HCT116 (cell line): ENCODE results near the gene C2orf80. TPM values are rescaled to one million over a fixed set of nuclear protein-coding genes. Genes with fewer than 3 reads are reported as not detected.

Source experiments
- ATAC-seq: fragments of 200-7000 bp; cut with Tn5 transposase; 2 replicates; pipeline ENCODE4 v1.9.1; 2020; ENCODE audit warnings: mild to moderate bottlenecking, moderate library complexity
- BruUV-seq: library from RNA; stranded (reverse); fragments of 400-500 nt; replicated peaks from 2 replicates; lab custom pipeline; 2021; lab: Mats Ljungman, UMichigan
- CTCF ChIA-PET: fragments of 300-600 bp; sonication (Branson Sonifier 250); formaldehyde crosslinking; loops from one replicate; lab custom pipeline; 2021; ENCODE audit warnings: antibody characterized with exemption; lab: Charles Lee
- POLR2A ChIA-PET: fragments of 300-600, 350-600 bp; sonication (Branson Sonifier 250); formaldehyde crosslinking; loops from one replicate; lab custom pipeline; 2021; ENCODE audit warnings: antibody characterized with exemption; lab: Charles Lee
- RAD21 ChIA-PET, 2 experiments: fragments of 300-600 bp; sonication (Branson Sonifier 250); formaldehyde crosslinking; loops; one replicate each; lab custom pipeline; 2023; ENCODE audit warnings: low total read pairs in 2 of 2; ENCODE audit not compliant: uncharacterized antibody in 2 of 2, unreplicated experiment in 2 of 2, low non-redundant PET in 1 of 2; lab: Charles Lee
- DNase-seq: peaks from one replicate; pipeline ENCODE4 v3.0.0-alpha.2; 2010; ENCODE audit warnings: low read depth, low spot score
- H2AFZ ChIP-seq: fragments of 200-600 bp; shearing (Covaris generic), sonication (generic); 2 replicates; pipeline ENCODE4 v1.6.1; 2017; ENCODE audit warnings: low read depth, mixed run types, mixed read lengths, antibody characterized with exemption, low read length; ENCODE audit not compliant: poor library complexity, severe bottlenecking
- H3K27ac ChIP-seq: 2 replicates; pipeline ENCODE4 v1.5.1; 2012; ENCODE audit warnings: low read depth, low read length
- H3K27me3 ChIP-seq: fragments of 200-600 bp; sonication (generic); 2 replicates; pipeline ENCODE4 v1.6.1; 2016; ENCODE audit warnings: mixed run types, low read length, mixed read lengths; ENCODE audit not compliant: insufficient read depth
- H3K36me3 ChIP-seq, 2 experiments: fragments of 200-500 bp in 1 of 2; fragments of 200-600 bp in 1 of 2; sonication (Bioruptor generic) in 1 of 2; sonication (generic) in 1 of 2; 2 replicates each; pipeline versions ENCODE4 v1.5.1 to v1.6.1; 2014 to 2016; ENCODE audit warnings: low read length in 2 of 2, inconsistent platforms in 1 of 2, mixed read lengths in 1 of 2, mixed run types in 1 of 2; ENCODE audit not compliant: insufficient read depth in 2 of 2, control insufficient read depth in 1 of 2
- H3K4me1 ChIP-seq, 2 experiments: fragments of 200-600 bp in 1 of 2; sonication (generic) in 1 of 2; 2 replicates each; pipeline versions ENCODE4 v1.5.1 to v1.6.1; 2012 to 2017; ENCODE audit warnings: low read length in 2 of 2, inconsistent platforms in 1 of 2, mild to moderate bottlenecking in 1 of 2, mixed read lengths in 1 of 2, mixed run types in 1 of 2, moderate library complexity in 1 of 2; ENCODE audit not compliant: insufficient read depth in 2 of 2, control insufficient read depth in 1 of 2
- H3K4me2 ChIP-seq: fragments of 200-600 bp; sonication (generic); 2 replicates; pipeline ENCODE4 v1.6.1; 2017; ENCODE audit warnings: mixed run types, low read length, mixed read lengths
- H3K4me3 ChIP-seq, 2 experiments: fragments of 200-600 bp in 1 of 2; sonication (generic) in 1 of 2; replicated peaks in 1 of 2; 2 replicates each; pipeline ENCODE4 v1.5.1; 2011 to 2016; ENCODE audit warnings: low read length in 2 of 2, control low read depth in 1 of 2, low read depth in 1 of 2, mild to moderate bottlenecking in 1 of 2, mixed read lengths in 1 of 2, mixed run types in 1 of 2
- H3K79me2 ChIP-seq: fragments of 200-600 bp; sonication (generic); 2 replicates; pipeline ENCODE4 v1.6.1; 2017; ENCODE audit warnings: mild to moderate bottlenecking, mixed run types, low read length, moderate library complexity, mixed read lengths; ENCODE audit not compliant: insufficient read depth
- H3K9ac ChIP-seq: fragments of 200-600 bp; sonication (generic); 2 replicates; pipeline ENCODE4 v1.6.1; 2016; ENCODE audit warnings: low read length, mixed read lengths
- H3K9me2 ChIP-seq: fragments of 200-600 bp; sonication (generic), shearing (Covaris generic); 2 replicates; pipeline ENCODE4 v1.6.1; 2017; ENCODE audit warnings: mixed run types, mild to moderate bottlenecking, moderate library complexity; ENCODE audit not compliant: insufficient read depth
- H3K9me3 ChIP-seq, 2 experiments: fragments of 200-500 bp in 1 of 2; fragments of 200-600 bp in 1 of 2; sonication (Bioruptor generic) in 1 of 2; sonication (generic) in 1 of 2; 2 replicates each; pipeline ENCODE4 v1.6.1; 2014 to 2017; ENCODE audit warnings: low read length in 2 of 2, mixed read lengths in 2 of 2, inconsistent platforms in 1 of 2, low read depth in 1 of 2, mild to moderate bottlenecking in 1 of 2, mixed run types in 1 of 2, moderate library complexity in 1 of 2; ENCODE audit not compliant: control insufficient read depth in 1 of 2, insufficient read depth in 1 of 2
- H4K20me1 ChIP-seq: fragments of 200-600 bp; sonication (generic), shearing (Covaris generic); 2 replicates; pipeline ENCODE4 v1.6.1; 2017; ENCODE audit warnings: mixed run types, mild to moderate bottlenecking, moderate library complexity; ENCODE audit not compliant: insufficient read depth
- CEBPB ChIP-seq: IDR thresholded peaks from 2 replicates; pipeline ENCODE4 v1.6.1; 2012; ENCODE audit warnings: low read depth
- CTCF ChIP-seq, 3 experiments: fragments of 200-600 bp in 1 of 3; sonication (generic) in 1 of 3; IDR thresholded peaks in 2 of 3; conservative IDR thresholded peaks in 1 of 3; 2 replicates each; pipeline ENCODE4 v1.5.1; 2012 to 2017; ENCODE audit warnings: low read depth in 2 of 3, low read length in 2 of 3, antibody characterized with exemption in 1 of 3, borderline replicate concordance in 1 of 3, control low read depth in 1 of 3, mild to moderate bottlenecking in 1 of 3, mixed read lengths in 1 of 3, mixed run types in 1 of 3, moderate library complexity in 1 of 3; ENCODE audit not compliant: insufficient read depth in 1 of 3
- ELF1 ChIP-seq: IDR thresholded peaks from 2 replicates; pipeline ENCODE4 v1.6.1; 2012; ENCODE audit warnings: low read depth, borderline replicate concordance
- EZH2 ChIP-seq: fragments of 200-600 bp; sonication (generic); IDR thresholded peaks from 2 replicates; pipeline ENCODE4 v1.6.1; 2017; ENCODE audit warnings: antibody characterized with exemption, mixed run types
- EZH2phosphoT487 ChIP-seq: fragments of 200-600 bp; IDR thresholded peaks from 2 replicates; pipeline ENCODE4 v1.6.1; 2018; ENCODE audit warnings: antibody characterized with exemption, borderline replicate concordance
- FOSL1 ChIP-seq: IDR thresholded peaks from 2 replicates; pipeline ENCODE4 v1.6.1; 2012; ENCODE audit warnings: low read depth
- JUND ChIP-seq: IDR thresholded peaks from 2 replicates; pipeline ENCODE4 v1.6.1; 2012
- MAX ChIP-seq: IDR thresholded peaks from 2 replicates; pipeline ENCODE4 v1.6.1; 2012
- POLR2A ChIP-seq: IDR thresholded peaks from 2 replicates; pipeline ENCODE4 v1.7.0; 2011; ENCODE audit warnings: borderline replicate concordance; ENCODE audit not compliant: insufficient read depth, insufficient read length; ENCODE audit errors: extremely low read depth
- POLR2AphosphoS5 ChIP-seq: IDR thresholded peaks from 2 replicates; pipeline ENCODE4 v1.6.1; 2011; ENCODE audit warnings: mild to moderate bottlenecking, low read depth, low read length, moderate library complexity
- REST ChIP-seq: IDR thresholded peaks from 2 replicates; pipeline ENCODE4 v1.6.1; 2012; ENCODE audit warnings: low read depth
- SIN3A ChIP-seq: IDR thresholded peaks from 2 replicates; pipeline ENCODE4 v1.6.1; 2012; ENCODE audit warnings: low read depth
- SP1 ChIP-seq: IDR thresholded peaks from 2 replicates; pipeline ENCODE4 v1.6.1; 2012; ENCODE audit warnings: low read depth
- SRF ChIP-seq: IDR thresholded peaks from 2 replicates; pipeline ENCODE4 v1.6.1; 2012; ENCODE audit warnings: low read depth
- YY1 ChIP-seq: IDR thresholded peaks from 2 replicates; pipeline ENCODE4 v1.6.1; 2011; ENCODE audit warnings: low read length, low read depth, moderate library complexity, mild to moderate bottlenecking; ENCODE audit not compliant: insufficient replicate concordance; ENCODE audit errors: extremely low read depth
- ZBTB33 ChIP-seq: IDR thresholded peaks from 2 replicates; pipeline ENCODE4 v1.6.1; 2011; ENCODE audit warnings: mild to moderate bottlenecking, low read length, moderate library complexity; ENCODE audit not compliant: insufficient replicate concordance; ENCODE audit errors: extremely low read depth
- ZFX ChIP-seq: fragments of 450-650 bp; IDR thresholded peaks from 2 replicates; pipeline ENCODE4 v1.6.1; 2017
- ZNF274 ChIP-seq: fragments of 200-500 bp; sonication (Bioruptor generic); IDR thresholded peaks from 2 replicates; pipeline ENCODE4 v1.6.1; 2014; ENCODE audit warnings: mild to moderate bottlenecking, low read depth, low read length, inconsistent platforms
- intact Hi-C: fragments of 100-400 bp; cut with micrococcal nuclease; formaldehyde crosslinking; loops from 2 replicates; pipeline ENCODE4 v1.10.0; 2022
- total RNA-seq: library from RNA; stranded (reverse); gene quantifications from one replicate; pipeline ENCODE4 v1.2.1, GENCODE V29; 2021; ENCODE audit not compliant: unreplicated experiment

C2orf80 gene
- total RNA-seq, 1 experiment from 2014 or later, result not detected

GRCh38 chr2:208227581-208228232 lies 37.9 kb upstream of the C2orf80 start:
- DNase-seq, result no peak
- Histone ChIP-seq H3K4me1 (peaks cover 0 to 6% of the 10 kb centered on the region in 2 experiments; a peak in 2 of 4 replicates), H3K36me3 (no peaks in the 10 kb centered on the region), H3K9me2 (no peaks in the 10 kb centered on the region), H3K9ac (no peak overlapping the region), H3K27ac (no peak overlapping the region), H3K79me2 (no peaks in the 10 kb centered on the region), H4K20me1 (no peaks in the 10 kb centered on the region), H3K4me2 (no peak overlapping the region), H2AFZ (no peak overlapping the region), H3K27me3 (no peaks in the 10 kb centered on the region), H3K9me3 (peaks cover 0 to 6% of the 10 kb centered on the region in 2 experiments; a peak in 1 of 4 replicates), H3K4me3 (no peak overlapping the region)
- intact Hi-C loops, result no loop called here
- RAD21 ChIA-PET, result no interaction called here
- TF ChIP-seq ZBTB33, result no peak
- no peak for TF ChIP-seq ELF1
- TF ChIP-seq FOSL1, result no peak
- no peak for TF ChIP-seq SP1
- TF ChIP-seq CTCF (IDR thresholded peaks at IDR 0.05 in 2 of 3, conservative IDR thresholded peaks at IDR 0.05 in 1 of 3; ENCODE audit: borderline replicate concordance in 1 of 3, insufficient read depth in 1 of 3, low read depth in 2 of 3, low read length in 2 of 3), result no peak
- TF ChIP-seq POLR2AphosphoS5, result no peak
- TF ChIP-seq CEBPB, result no peak
- TF ChIP-seq POLR2A, result no peak
- TF ChIP-seq ZFX, result no peak
- TF ChIP-seq ZNF274, result no peak
- TF ChIP-seq REST, result no peak
- no peak for TF ChIP-seq YY1
- TF ChIP-seq SRF, result no peak
- TF ChIP-seq EZH2, result no peak
- no peak for TF ChIP-seq MAX
- TF ChIP-seq EZH2phosphoT487, result no peak
- TF ChIP-seq JUND, result no peak
- no peak for TF ChIP-seq SIN3A
- no TSS peak for BruUV-seq
- no peak for ATAC-seq
- POLR2A ChIA-PET, result no interaction called here
- CTCF ChIA-PET, result no interaction called here
